HuH-7.5 (cell line): ENCODE results near the gene TNFRSF19.

Source experiments
- DNase-seq: peaks from one replicate; pipeline ENCODE4 v3.0.0; 2011; ENCODE audit warnings: low spot score

TNFRSF19 gene

DNA sequence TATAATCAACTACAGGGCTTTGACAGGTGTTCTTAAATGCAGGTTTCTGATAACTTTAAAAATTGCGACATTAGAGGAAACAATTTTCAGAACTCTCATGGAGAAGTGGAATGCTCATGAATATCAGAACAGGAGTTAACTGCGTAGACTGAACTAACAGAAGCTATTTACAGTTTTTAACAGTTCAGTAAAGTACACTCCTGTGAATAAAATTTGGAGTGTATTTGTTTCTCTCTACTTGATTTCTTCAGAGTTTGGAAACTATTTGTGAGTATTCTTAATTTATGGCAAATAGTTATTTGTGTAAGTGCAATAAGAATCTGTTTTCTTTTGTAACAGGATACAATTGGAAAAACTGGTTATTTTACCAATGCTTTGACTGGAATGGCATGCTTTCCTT, 114.4 kb downstream of the TNFRSF19 start:
- no peak for DNase-seq

DNA sequence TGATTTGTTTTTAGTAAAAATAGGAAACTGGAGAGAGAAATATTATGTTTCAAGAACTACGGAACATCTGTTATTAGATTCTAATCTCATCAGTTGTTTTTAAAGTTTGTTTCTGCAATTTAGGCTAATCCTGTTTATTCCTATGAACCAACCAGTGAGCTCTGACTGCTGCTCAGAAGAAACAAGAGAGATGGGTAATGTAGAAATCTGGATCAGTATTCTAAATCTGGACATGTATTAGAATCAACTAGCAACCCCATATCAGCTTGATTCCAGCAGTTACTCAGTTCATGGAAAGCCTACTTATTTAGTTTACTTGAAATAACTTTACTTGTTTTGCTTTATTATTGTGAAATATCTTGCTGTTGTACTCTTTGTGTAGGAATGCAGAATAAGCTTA, 115.2 kb downstream of the TNFRSF19 start:
- no peak for DNase-seq

DNA sequence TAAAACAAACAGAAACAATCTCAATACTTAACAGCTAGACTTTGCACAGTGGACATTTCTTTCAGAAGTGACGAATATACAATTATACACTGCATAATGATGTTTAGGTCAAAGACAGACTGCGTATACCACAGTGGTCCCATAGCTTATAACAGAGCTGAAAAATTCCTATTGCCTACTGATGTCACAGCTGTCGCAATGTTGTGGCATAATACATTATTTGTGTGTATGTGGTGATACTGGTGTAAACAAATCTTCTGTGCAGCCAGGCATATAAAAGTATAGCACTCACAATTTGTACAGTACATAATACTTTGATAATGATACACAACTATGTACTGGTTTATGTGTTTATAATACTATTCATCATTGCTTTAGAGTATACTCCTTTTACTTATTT, 116.7 kb downstream of the TNFRSF19 start:
- no peak for DNase-seq

DNA sequence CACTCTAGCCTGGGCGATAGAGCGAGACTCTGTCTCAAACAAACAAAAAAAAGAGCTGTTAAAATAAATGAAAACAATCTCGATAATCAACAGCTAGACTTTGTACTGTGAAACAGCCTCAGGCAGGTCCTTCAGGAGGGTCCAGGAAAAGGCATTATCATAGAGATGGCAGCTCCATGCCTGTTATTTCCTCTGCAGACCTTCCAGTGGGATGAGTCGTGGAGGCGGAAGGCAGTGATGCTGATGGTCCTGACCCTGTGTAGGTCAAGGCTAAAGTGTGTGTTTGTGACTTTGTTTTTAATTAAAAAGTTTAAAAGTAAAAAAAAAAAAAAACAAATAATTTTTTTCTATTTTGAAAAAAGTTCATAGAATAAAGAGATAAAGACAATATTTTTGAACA, 117.4 kb downstream of the TNFRSF19 start:
- DNase-seq: no peak

DNA sequence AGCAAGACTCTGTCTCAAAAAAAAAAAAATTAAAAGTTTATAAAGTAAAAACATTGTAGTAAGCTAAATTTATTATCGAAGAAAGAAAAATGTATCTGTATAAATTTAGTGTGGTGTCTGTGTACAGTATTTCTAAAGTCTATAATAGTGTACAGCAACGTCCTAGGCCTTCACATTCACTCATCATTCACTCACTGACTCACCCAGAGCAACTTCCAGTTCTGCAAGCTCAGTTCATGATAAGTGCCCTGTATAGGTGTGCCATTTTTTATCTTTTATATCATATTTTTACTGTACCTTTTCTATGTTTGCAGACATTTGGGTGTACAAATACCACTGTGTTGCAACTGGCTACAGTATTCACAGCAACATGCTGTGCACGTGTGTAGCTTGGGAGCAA, 118.1 kb downstream of the TNFRSF19 start:
- no peak for DNase-seq

DNA sequence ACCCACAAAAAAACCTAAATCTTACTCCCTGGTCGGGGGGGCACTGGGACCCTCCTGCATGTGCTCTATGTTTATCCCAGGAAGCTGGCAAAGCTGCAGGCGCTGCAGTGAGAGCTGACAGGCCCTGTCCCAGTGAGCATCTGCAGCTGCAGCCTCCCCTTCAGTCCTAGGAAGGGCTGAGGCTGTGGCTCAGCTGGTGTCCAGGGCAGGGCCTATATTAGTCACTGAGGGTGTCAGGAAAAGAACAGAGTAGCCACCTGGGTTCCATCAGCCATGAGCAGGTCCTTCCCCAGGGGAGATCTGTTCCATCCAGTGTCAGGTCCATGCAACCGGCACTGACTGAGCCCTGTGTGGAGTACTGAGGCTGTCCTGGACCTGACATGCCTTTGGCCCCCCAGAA, 120.5 kb downstream of the TNFRSF19 start:
- DNase-seq: no peak

DNA sequence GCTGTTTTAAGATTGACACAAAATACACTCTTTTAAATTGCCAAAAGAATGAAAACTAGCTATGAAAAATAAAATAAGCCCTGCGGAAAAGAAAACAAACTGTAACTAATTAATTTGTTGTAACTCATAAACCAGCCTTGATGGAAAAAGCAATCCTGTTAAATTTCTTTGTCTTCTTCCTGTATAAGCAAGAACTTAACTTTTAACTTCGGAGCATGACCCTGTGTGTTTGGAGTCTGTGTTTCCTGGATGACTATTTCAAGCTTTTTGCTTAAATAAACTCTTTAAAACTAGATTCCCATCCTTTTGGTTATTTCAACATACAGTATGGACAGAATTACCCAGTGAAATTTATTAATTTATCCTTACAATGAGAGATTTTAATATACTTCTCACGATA, 122.6 kb downstream of the TNFRSF19 start:
- DNase-seq: no peak

DNA sequence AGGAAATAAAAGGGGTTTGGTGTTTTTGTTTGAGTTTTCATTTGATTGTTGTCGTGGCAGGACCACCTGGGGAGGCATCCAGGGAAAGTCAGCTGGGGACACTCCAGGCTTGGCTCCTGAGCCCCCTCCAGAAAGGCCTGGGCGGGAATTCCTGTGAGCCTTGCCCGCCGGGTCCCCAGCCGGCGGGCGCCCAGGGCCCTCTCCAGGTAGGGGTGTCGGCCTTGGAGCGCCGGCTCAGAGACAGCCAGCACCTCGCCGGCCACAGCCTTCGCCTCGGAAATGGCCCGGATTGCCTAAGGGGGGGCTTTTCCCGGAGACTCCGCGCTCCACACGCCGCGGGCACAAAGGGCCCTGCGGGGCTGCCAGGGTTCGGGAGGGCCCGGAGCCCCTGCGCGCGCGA, 125.0 kb downstream of the TNFRSF19 start:
- no peak for DNase-seq

DNA sequence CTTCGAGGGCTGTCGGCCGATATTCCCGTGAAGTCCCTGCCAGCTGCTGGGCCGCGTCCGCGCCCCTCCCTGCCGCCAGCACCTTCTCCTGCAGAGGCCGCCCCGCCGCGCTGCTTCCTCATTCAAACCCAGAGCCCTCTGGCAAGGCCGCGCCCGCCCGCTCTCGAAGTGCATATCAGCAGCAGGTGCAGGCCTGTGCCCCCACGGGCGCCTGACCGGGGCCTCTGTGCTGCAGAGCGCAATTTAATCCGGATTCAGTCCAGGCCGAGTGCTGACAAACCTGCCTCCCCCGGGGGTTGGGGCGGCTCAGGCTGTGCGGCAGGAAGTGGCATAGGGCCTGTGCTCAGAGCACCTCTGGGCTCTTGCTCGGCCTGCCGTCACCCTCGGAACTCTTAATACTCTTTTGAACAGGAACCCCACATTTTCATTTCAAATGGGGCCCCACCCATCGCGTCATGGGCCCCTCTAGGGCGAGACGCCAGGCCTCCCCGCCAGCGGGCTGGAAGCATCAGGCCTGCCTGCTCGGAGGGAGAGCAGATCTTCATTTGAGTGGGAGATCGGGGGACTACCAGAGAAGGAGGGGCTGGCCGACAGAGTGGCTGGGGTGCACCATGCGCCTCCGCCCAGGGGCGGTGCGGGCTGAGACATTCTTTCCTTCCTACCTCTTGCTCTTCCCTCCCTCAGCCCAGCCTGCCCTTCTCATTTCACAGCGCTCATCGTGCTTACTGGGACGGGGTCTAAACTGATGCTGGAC, 125.7 kb downstream of the TNFRSF19 start:
- no peak for DNase-seq

DNA sequence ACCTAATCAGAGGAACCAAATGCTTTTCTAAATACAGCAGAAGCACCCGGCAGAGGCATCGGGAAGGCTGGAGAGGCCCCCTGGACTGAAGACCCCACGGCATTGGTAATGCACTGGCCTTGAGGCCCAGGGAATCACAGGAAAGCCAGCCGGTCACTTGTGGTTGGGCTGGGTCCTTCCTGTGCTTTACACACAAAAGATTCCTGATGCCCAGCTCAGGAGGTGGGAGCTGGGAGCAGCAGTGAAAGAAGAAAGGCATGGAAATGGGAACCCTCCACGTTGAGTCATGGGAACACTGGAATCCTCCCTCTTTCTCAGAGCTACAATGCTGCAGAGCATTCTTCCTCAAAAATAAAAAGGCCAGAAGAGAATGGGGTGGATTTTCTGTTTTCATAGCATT, 126.4 kb downstream of the TNFRSF19 start:
- no peak for DNase-seq

DNA sequence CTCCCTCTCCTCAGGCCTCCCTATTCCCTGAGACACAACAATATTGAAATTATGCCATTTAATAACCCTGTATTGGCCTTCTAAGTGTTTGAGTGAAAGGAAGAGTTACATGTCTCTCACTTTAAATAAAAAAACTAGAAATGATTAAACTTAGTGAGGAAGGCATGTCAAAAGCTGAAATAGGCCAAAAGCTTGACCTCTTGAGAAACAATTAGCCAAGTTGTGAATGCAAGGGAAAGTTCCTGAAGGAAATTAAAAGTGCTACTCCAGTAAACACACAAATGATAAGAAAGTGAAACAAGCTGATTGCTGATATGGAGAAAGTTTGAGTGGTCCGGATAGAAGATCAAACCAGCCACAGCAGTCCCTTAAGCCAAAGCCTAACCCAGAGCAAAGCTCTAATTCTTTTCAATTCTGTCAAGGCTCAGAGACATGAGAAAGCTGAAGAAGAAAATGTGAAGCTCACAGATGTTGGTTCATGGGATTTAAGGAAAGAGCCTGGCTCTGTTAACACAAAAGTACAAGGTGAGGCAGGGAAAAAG, 127.6 kb downstream of the TNFRSF19 start:
- no peak for DNase-seq

DNA sequence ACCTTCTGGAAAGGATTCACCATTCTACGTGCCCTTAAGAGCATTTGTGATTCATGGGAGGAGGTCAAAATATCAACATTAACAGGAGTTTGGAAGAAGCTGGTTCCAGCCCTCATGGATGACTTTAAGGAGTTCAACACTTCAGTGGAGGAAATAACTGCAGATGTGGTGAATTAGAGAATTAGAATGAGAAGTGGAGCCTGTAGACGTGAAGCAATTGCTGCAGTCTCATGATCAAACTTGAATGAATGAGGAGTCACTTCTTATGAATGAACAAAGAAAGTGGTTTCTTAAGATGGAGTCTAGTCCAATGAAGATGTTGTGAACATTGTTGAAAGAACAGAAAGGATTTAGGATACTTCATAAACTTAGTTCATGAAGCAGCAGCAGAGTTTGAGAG, 129.1 kb downstream of the TNFRSF19 start:
- no peak for DNase-seq

DNA sequence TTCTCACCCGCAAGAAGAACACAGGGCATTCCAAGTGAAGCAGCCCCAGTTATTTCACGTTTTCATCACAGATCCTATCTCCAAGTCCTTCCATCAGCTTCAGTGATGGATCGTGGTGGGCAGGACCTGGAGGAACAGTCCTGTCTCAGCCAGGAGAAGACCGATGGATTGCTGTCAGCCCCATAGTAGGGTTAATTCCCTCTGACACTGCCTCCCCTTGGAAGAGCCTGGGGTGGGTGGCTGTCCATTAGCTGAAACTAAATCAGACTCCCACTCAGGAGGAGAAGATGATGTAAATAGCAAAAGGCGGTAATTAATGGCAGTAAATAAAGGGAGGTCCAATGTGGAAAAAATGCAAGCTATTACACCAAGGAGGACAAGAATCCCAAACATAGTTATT, 131.0 kb downstream of the TNFRSF19 start:
- DNase-seq: no peak

DNA sequence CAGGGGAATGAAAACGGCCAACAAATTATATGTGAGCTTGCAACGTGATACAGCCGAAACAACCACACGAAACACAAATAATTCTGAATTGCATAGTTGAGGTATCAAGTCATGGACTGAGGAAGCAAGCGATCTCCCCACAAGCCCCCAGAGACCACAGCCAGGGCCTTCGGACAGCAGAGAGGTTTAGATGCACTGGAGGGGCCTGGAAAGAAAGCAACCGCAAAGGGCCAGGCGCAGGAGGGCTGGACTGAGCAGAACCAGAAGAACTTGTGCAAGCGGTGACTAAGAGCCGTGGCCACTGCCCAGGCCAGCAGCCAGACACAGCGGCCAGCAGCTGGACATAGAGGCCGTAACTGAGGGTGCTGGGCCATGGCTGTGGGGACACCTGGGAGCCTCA, 131.4 kb downstream of the TNFRSF19 start:
- no peak for DNase-seq

DNA sequence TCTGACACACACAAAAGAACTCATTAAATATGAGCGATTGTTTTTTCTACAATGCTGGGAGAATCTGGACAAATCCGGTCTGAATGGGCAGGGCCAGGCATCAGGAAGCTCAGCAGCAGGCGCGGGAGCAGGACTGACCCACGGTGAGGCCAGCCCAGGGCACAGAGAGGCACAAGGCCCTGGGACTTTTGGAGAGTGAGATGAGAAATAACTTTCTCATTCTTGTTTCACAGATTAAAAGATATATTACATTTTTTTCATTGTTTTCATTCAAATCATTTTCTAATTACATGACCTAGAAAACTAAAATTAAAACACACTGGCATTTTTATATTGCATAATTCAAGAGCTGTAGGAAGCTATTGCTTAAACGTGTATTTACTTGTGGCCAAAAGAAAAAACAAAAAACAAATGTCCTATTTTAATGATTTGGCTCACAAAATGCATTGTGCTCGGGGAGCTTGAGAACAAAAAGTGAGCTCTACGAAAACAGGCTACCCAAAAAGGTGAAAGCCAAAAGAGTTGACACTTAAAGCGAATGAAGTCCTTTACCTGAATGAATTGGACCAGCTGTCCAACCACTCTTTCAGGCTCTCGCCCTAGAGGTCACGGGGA, 133.1 kb downstream of the TNFRSF19 start:
- DNase-seq: no peak

DNA sequence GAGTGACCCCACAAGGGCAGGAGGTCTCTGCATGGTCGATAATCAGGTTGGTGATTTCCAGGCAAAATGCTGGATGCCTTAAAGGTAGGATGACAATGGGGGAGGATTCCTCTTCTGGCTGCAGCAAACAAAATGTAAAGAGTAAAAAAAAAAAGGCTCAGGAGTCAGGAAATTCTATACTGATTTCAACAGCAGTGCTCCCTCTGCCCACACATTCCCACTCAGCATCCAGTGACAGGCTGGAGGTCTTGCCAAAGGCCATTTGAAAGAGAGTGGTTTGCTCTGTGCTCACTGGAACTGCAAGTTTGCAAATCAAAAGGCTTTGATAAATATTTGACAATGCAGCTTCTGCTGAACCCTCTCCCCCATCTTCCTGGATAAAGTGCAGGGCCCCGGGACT, 135.4 kb downstream of the TNFRSF19 start:
- no peak for DNase-seq

DNA sequence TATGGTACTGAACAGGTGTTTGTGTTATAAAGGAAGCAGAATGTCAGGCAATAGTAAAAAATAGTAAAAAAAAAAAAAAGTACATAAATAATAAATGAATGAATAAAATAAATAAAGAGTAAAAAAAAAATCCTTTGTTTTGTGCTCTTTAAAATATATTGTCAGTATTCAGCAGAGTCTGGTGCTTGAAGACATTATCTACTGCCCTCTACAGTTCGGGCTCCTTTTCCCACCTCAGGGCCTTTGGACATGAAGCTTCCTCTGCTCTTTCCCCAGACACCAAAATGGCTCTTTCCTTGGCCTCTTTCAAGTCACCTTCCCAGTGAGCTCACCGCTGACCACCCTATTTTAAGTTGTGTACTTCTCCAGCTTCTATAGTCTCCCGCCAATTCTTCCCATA, 137.5 kb downstream of the TNFRSF19 start:
- no peak for DNase-seq

DNA sequence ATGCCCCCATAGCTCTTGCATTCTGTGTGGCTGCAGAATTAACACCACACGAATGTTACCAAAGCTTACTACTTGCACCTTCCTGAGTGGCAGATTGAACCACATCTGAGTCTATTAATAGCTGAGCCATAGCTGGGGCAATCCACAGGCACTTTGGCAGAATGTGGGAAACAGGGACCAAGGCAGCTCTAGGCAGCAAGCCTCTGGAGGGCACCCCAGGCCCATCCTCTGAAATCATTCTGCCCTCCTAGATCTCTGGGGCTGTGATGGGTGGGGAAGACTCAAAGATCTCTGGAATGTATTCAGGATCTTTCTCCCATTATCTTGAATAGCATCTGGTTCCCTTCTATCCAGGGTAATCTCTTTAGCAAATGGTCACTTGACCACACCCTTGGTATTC, 139.3 kb downstream of the TNFRSF19 start:
- no peak for DNase-seq

DNA sequence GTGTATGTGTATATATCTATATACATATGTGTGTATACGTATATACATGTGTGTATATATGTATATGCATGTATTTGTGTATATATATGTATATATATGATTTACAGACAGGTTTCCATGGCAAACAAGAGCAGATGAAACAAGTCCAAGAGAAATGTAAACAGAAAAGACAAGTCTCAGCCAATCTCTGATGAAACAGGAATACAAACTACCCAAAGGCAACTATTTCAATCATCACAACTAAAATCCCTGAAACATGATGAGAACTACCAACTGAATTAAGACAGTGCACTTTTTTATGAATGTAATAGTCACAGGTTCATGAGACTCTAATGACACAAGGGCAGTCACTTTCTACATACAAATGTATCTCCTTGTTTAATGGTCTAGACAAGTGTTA, 140.2 kb downstream of the TNFRSF19 start:
- DNase-seq: no peak

DNA sequence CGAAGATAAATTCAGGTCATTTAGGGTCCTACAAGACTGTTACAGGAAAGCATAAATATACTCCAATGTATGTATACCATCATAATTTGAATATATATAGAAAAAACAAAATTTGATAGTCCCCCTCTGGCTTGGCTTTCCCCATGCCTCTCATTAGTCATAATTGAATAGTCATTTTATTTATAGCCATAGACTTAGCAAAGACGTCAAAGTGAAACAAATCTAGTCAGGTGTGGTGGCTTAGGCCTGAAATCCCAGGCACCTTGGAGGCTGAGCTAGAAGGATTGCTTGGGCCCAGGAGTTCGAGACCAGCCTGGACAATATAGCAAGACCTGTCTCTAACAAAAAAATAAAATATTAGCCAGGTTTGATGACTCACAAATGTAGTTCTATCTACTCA, 141.1 kb downstream of the TNFRSF19 start:
- DNase-seq: no peak

DNA sequence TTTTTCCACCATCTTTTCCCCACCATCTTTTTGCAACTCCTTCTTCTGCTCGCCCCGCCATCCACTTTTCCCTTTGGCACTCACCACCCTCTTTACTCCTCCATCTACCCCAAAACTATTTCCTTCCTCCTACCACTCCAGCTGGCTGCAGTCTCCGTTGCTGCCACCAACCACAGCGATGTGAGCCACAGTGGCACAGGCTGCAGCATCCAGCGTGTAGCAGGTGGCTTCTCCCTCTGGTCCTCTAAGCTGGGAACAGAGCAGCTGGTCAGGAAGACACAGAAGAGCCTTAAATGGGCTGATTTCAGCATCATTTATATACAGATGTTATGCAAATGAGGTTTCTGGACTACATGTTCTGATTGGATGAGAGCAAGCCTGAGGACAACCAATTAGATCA, 144.5 kb downstream of the TNFRSF19 start:
- DNase-seq: no peak

DNA sequence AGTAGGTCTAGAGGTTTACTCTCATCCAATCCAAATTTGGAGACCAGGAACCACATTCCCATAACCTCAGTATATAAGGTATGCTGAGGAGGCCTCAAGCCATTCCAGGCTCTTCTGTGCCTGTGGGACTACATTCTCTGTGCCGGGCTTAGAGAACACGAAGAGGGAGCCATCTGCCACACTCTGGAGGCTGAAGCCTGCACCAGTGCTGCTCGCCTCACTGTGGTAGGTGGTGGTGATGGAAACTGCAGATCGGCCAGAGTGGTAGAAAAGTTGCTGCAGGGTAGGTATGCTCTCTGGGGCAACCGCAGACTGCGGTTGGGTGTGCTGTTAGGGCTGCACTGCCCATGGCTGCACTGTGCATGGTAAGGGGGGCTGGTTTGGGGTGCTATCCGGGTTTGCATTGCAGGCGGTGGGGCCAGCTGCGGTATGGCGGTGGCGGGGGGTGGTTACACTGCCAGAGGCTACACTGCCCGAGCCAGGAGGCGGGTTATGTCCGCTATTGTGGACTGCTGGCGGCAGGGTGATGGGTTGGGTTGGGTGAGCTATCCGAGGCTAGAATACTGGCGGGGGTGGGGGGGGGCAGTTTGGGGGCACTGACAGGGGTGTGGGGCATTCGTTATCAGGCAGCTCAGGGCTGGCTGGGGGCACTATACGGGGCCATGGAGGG, 145.0 kb downstream of the TNFRSF19 start:
- no peak for DNase-seq

DNA sequence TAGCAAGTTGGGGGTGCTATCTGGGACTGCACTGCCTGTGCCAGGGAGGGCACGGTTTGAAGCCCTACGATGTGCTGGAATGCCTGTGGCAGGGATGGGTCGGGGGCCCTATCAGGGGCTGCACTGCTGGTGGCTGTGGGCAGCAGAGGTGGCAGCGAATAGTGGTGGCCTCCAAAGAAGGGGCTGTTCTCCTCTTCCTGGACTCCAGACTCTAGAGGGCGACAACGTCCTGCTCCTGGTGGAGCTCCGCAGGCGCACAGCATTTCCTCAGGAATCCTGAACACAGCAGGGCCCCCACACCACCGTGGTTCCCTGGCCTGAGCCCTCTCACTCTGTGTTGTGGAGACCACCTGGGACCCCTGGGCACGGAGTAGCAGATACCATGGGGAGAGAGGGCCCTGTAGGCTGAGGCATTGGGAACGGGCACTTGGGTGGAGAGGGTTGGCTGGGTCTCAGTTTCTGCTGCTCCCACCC, 145.6 kb downstream of the TNFRSF19 start:
- peak; percentile 21 for DNase-seq
